ENCODE measurements around the gene PLA2G6. TPM values are rescaled to one million over a fixed set of nuclear protein-coding genes. Genes with fewer than 3 reads are reported as not detected.
"Not testable (repeated sequence)": the region's sequence is repeated elsewhere in the genome, so short reads cannot be mapped to it uniquely, and the experiment has no call there.

Gene PLA2G6
- total RNA-seq, 1 donor from 2014 or later, result 7.9 TPM

- Histone ChIP-seq H3K27me3 (ENCODE audit: control insufficient read depth, insufficient read depth, low read length) (no peaks in the 10 kb centered on the region), H3K36me3 (ENCODE audit: control insufficient read depth, insufficient read depth, low read length) (no peaks in the 10 kb centered on the region), H3K4me3 (ENCODE audit: low read depth, low read length) (peak overlapping the region; percentile 71)
- DNase-seq (ENCODE audit: low read depth) (peak; percentile 77), FAIRE-seq (no peak)
- peak; percentile 13 for TF ChIP-seq CTCF (IDR thresholded peaks at IDR 0.05; ENCODE audit: insufficient read depth, low read length, severe bottlenecking)
Observed at GRCh38 chr22:38180841-38181452, 683 bp downstream of the PLA2G6 start.

GRCh38 chr22:38178605-38178937 lies 3.1 kb downstream of the PLA2G6 start:
- not testable (repeated sequence) for FAIRE-seq; H3K27me3 ChIP-seq (ENCODE audit: control insufficient read depth, insufficient read depth, low read length); H3K36me3 ChIP-seq (ENCODE audit: control insufficient read depth, insufficient read depth, low read length); DNase-seq (ENCODE audit: low read depth); H3K4me3 ChIP-seq (ENCODE audit: low read depth, low read length)

- TF ChIP-seq CTCF (IDR thresholded peaks at IDR 0.05; ENCODE audit: insufficient read depth, low read length, severe bottlenecking), result no peak
- peak; percentile 63 for DNase-seq (ENCODE audit: low read depth)
Observed at GRCh38 chr22:38177926-38178604, 3.6 kb downstream of the PLA2G6 start.

GRCh38 chr22:38177571-38177925 lies 4.1 kb downstream of the PLA2G6 start:
- H3K36me3 ChIP-seq (ENCODE audit: control insufficient read depth, insufficient read depth, low read length); H3K27me3 ChIP-seq (ENCODE audit: control insufficient read depth, insufficient read depth, low read length); FAIRE-seq; H3K4me3 ChIP-seq (ENCODE audit: low read depth, low read length); DNase-seq (ENCODE audit: low read depth): not testable (repeated sequence)

More at GRCh38 chr22:38177926-38178604, 3.6 kb downstream of the PLA2G6 start:
- no peak for FAIRE-seq
- Histone ChIP-seq H3K4me3 (ENCODE audit: low read depth, low read length) (no peak overlapping the region), H3K36me3 (ENCODE audit: control insufficient read depth, insufficient read depth, low read length) (no peaks in the 10 kb centered on the region), H3K27me3 (ENCODE audit: control insufficient read depth, insufficient read depth, low read length) (no peaks in the 10 kb centered on the region)

- TF ChIP-seq CTCF (IDR thresholded peaks at IDR 0.05; ENCODE audit: insufficient read depth, low read length, severe bottlenecking), result no peak
- H3K36me3 ChIP-seq (ENCODE audit: control insufficient read depth, insufficient read depth, low read length), result no peaks in the 10 kb centered on the region
- DNase-seq (ENCODE audit: low read depth), result no peak
- no peak for FAIRE-seq
- no peak overlapping the region for H3K4me3 ChIP-seq (ENCODE audit: low read depth, low read length)
- no peaks in the 10 kb centered on the region for H3K27me3 ChIP-seq (ENCODE audit: control insufficient read depth, insufficient read depth, low read length)
Observed at GRCh38 chr22:38177044-38177443, 4.6 kb downstream of the PLA2G6 start.

GRCh38 chr22:38176170-38176741 lies 5.4 kb downstream of the PLA2G6 start:
- peak; percentile 54 for DNase-seq (ENCODE audit: low read depth)
- TF ChIP-seq CTCF (IDR thresholded peaks at IDR 0.05; ENCODE audit: insufficient read depth, low read length, severe bottlenecking), result no peak
- no peak for FAIRE-seq

More at GRCh38 chr22:38176170-38176741, 5.4 kb downstream of the PLA2G6 start:
- Histone ChIP-seq H3K27me3 (ENCODE audit: control insufficient read depth, insufficient read depth, low read length) (no peaks in the 10 kb centered on the region), H3K4me3 (ENCODE audit: low read depth, low read length) (no peak overlapping the region), H3K36me3 (ENCODE audit: control insufficient read depth, insufficient read depth, low read length) (no peaks in the 10 kb centered on the region)
